H1 (cell line): Measurements from ENCODE around the gene PPP4R1. TPM values are rescaled to one million over a fixed set of nuclear protein-coding genes. Genes with fewer than 3 reads are reported as not detected.

ENCODE experiments used
- CTCF ChIA-PET: fragments of 300-600 bp; sonication (Branson Sonifier 250); formaldehyde crosslinking; loops from one replicate; lab custom pipeline; 2021; ENCODE audit not compliant: partially characterized antibody; lab: Charles Lee
- POLR2A ChIA-PET: fragments of 300-600 bp; sonication (Branson Sonifier 250); formaldehyde crosslinking; loops from one replicate; lab custom pipeline; 2021; ENCODE audit warnings: inconsistent platforms; ENCODE audit not compliant: partially characterized antibody; lab: Charles Lee
- DNase-seq, 2 experiments: peaks; one replicate each; pipeline versions ENCODE4 v3.0.0 to v3.0.0-alpha.2; 2010 to 2022; ENCODE audit warnings: low spot score in 2 of 2, low read depth in 1 of 2, mixed read lengths in 1 of 2
- FAIRE-seq: peaks from 2 replicates; lab custom pipeline; 2011; peaks lifted over from hg19 to GRCh38; lab: Jason Lieb, UNC
- H2AFZ ChIP-seq: 2 replicates; pipeline ENCODE4 v1.8.1; 2012; ENCODE audit warnings: low read length, inconsistent platforms
- H2AK5ac ChIP-seq: 2 replicates; pipeline ENCODE4 v1.6.1; 2013; ENCODE audit warnings: low read depth, low read length
- H2BK120ac ChIP-seq: replicated peaks from 2 replicates; pipeline ENCODE3; 2013; ENCODE audit warnings: low read depth, low read length, inconsistent platforms
- H2BK12ac ChIP-seq: 2 replicates; pipeline ENCODE4 v1.6.1; 2013; ENCODE audit warnings: low read depth, low read length
- H2BK15ac ChIP-seq: 2 replicates; pipeline ENCODE4 v1.6.1; 2013; ENCODE audit warnings: low read length
- H2BK20ac ChIP-seq: 2 replicates; pipeline ENCODE4 v1.6.1; 2013; ENCODE audit warnings: low read length
- H2BK5ac ChIP-seq: 2 replicates; pipeline ENCODE4 v1.6.1; 2013; ENCODE audit warnings: low read depth, low read length
- H3K14ac ChIP-seq: 2 replicates; pipeline ENCODE4 v1.6.1; 2013; ENCODE audit warnings: inconsistent platforms; ENCODE audit not compliant: insufficient read length
- H3K18ac ChIP-seq: 2 replicates; pipeline ENCODE4 v1.6.1; 2013; ENCODE audit warnings: low read length; ENCODE audit errors: extremely low read depth
- H3K23ac ChIP-seq: 2 replicates; pipeline ENCODE4 v1.6.1; 2013; ENCODE audit warnings: inconsistent platforms; ENCODE audit not compliant: insufficient read length
- H3K23me2 ChIP-seq: 2 replicates; pipeline ENCODE4 v1.6.1; 2013; ENCODE audit warnings: low read depth, low read length
- H3K27ac ChIP-seq: 2 replicates; pipeline ENCODE4 v1.6.1; 2011; ENCODE audit warnings: low read depth, low read length, inconsistent platforms
- H3K27me3 ChIP-seq, 4 experiments: replicated peaks in 1 of 4; 1 replicate in 1 of 4; 2 replicates in 3 of 4; pipeline versions ENCODE4 v1.6.1 to v1.8.1; 2011 to 2013; ENCODE audit warnings: low read length in 3 of 4, mild to moderate bottlenecking in 3 of 4, inconsistent platforms in 2 of 4, mixed read lengths in 2 of 4, moderate library complexity in 1 of 4; ENCODE audit not compliant: control insufficient read depth in 3 of 4, insufficient read depth in 3 of 4; ENCODE audit errors: extremely low read depth in 1 of 4
- H3K36me3 ChIP-seq, 4 experiments: 2 replicates each; pipeline versions ENCODE4 v1.6.1 to v1.8.1; 2011 to 2013; ENCODE audit warnings: mild to moderate bottlenecking in 4 of 4, low read length in 3 of 4, moderate library complexity in 2 of 4, control low read depth in 1 of 4, inconsistent platforms in 1 of 4; ENCODE audit not compliant: insufficient read depth in 4 of 4, control insufficient read depth in 2 of 4
- H3K4ac ChIP-seq: replicated peaks from 2 replicates; pipeline ENCODE3; 2013; ENCODE audit warnings: low read length, low read depth, mixed read lengths, inconsistent platforms; ENCODE audit not compliant: insufficient read length
- H3K4me1 ChIP-seq, 4 experiments: replicated peaks in 1 of 4; 1 replicate in 1 of 4; 2 replicates in 3 of 4; pipeline versions ENCODE4 v1.6.1 to v1.8.1; 2011 to 2013; ENCODE audit warnings: low read length in 3 of 4, inconsistent platforms in 2 of 4, mixed read lengths in 1 of 4; ENCODE audit not compliant: insufficient read depth in 4 of 4, control insufficient read depth in 3 of 4
- H3K4me2 ChIP-seq, 2 experiments: 2 replicates each; pipeline versions ENCODE4 v1.6.1 to v1.8.1; 2011 to 2013; ENCODE audit warnings: low read depth in 2 of 2, low read length in 2 of 2, control low read depth in 1 of 2, inconsistent platforms in 1 of 2, mild to moderate bottlenecking in 1 of 2; ENCODE audit not compliant: insufficient read depth in 1 of 2
- H3K4me3 ChIP-seq, 4 experiments: fragments of 200-600, 300-600 bp in 1 of 4; sonication (generic), shearing (Covaris generic), sonication (Bioruptor Twin) in 1 of 4; 2 replicates each; pipeline versions ENCODE4 v1.5.1 to v1.8.1; 2011 to 2016; ENCODE audit warnings: low read length in 4 of 4, low read depth in 3 of 4, control low read depth in 2 of 4, inconsistent platforms in 2 of 4, mild to moderate bottlenecking in 2 of 4, mixed read lengths in 1 of 4, moderate library complexity in 1 of 4; ENCODE audit not compliant: insufficient read depth in 2 of 4; ENCODE audit errors: extremely low read depth in 1 of 4
- H3K56ac ChIP-seq: replicated peaks from 2 replicates; pipeline ENCODE3; 2013; ENCODE audit warnings: low read depth, mild to moderate bottlenecking, mixed read lengths, low read length, inconsistent platforms; ENCODE audit not compliant: insufficient read length
- H3K79me1 ChIP-seq: 2 replicates; pipeline ENCODE4 v1.6.1; 2013; ENCODE audit warnings: low read depth, low read length, control low read depth
- H3K79me2 ChIP-seq, 2 experiments: 2 replicates each; pipeline versions ENCODE4 v1.6.1 to v1.8.1; 2012 to 2013; ENCODE audit warnings: low read length in 2 of 2, mild to moderate bottlenecking in 2 of 2, inconsistent platforms in 1 of 2; ENCODE audit not compliant: insufficient read depth in 2 of 2, control insufficient read depth in 1 of 2
- H3K9ac ChIP-seq, 4 experiments: replicated peaks in 1 of 4; 1 replicate in 1 of 4; 2 replicates in 3 of 4; pipeline versions ENCODE4 v1.6.1 to v1.8.1; 2011 to 2013; ENCODE audit warnings: low read depth in 3 of 4, low read length in 3 of 4, control low read depth in 2 of 4, mild to moderate bottlenecking in 2 of 4, moderate library complexity in 2 of 4, inconsistent platforms in 1 of 4; ENCODE audit errors: extremely low read depth in 1 of 4
- H3K9me3 ChIP-seq, 2 experiments: 2 replicates each; pipeline versions ENCODE4 v1.6.1 to v1.8.1; 2012 to 2013; ENCODE audit warnings: mild to moderate bottlenecking in 2 of 2, moderate library complexity in 2 of 2, control low read depth in 1 of 2, inconsistent platforms in 1 of 2, low read depth in 1 of 2, low read length in 1 of 2, mixed read lengths in 1 of 2; ENCODE audit not compliant: insufficient read depth in 2 of 2
- H4K20me1 ChIP-seq, 2 experiments: replicated peaks in 1 of 2; 2 replicates each; pipeline versions ENCODE3 to v1.8.1; 2011 to 2013; ENCODE audit warnings: inconsistent platforms in 2 of 2, low read length in 2 of 2, mild to moderate bottlenecking in 1 of 2; ENCODE audit not compliant: insufficient read depth in 2 of 2, control insufficient read depth in 1 of 2
- H4K5ac ChIP-seq: 2 replicates; pipeline ENCODE4 v1.6.1; 2013; ENCODE audit warnings: low read length, low read depth, mixed read lengths, inconsistent platforms; ENCODE audit not compliant: insufficient read length
- H4K8ac ChIP-seq: 2 replicates; pipeline ENCODE4 v1.8.0; 2013; ENCODE audit warnings: mild to moderate bottlenecking, moderate library complexity, low read length, inconsistent platforms; ENCODE audit not compliant: insufficient read depth; ENCODE audit errors: extremely low read depth
- H4K91ac ChIP-seq: replicated peaks from 2 replicates; pipeline ENCODE3; 2013; ENCODE audit warnings: low read length, mixed read lengths, inconsistent platforms; ENCODE audit not compliant: insufficient read length
- CTCF ChIP-seq, 3 experiments: IDR thresholded peaks; 1 replicate in 2 of 3; 2 replicates in 1 of 3; pipeline versions ENCODE4 v1.5.1 to v1.6.1; 2011; ENCODE audit warnings: low read length in 3 of 3, mild to moderate bottlenecking in 3 of 3, inconsistent platforms in 2 of 3, low read depth in 1 of 3, moderate library complexity in 1 of 3; ENCODE audit not compliant: insufficient read depth in 1 of 3; ENCODE audit errors: control extremely low read depth in 1 of 3
- POLR2AphosphoS5 ChIP-seq: IDR thresholded peaks from 2 replicates; pipeline ENCODE4 v1.6.1; 2011; ENCODE audit warnings: low read depth, low read length
- RNF2 ChIP-seq: fragments of 200-900, 300-1000 bp; sonication (generic); IDR thresholded peaks from 2 replicates; pipeline ENCODE4 v1.7.1; 2016; ENCODE audit warnings: borderline replicate concordance, low read depth, mild to moderate bottlenecking, antibody characterized with exemption, low read length; ENCODE audit not compliant: poor library complexity, severe bottlenecking; ENCODE audit errors: missing control alignments
- SAP30 ChIP-seq: fragments of 300-600 bp; sonication (generic); IDR thresholded peaks from 2 replicates; pipeline ENCODE4 v1.7.1; 2012; ENCODE audit warnings: low read length, moderate library complexity, mild to moderate bottlenecking, inconsistent platforms; ENCODE audit not compliant: insufficient read depth, insufficient replicate concordance
- WGBS, 2 experiments: shearing (Covaris generic) in 1 of 2; methylation state at CpG; one replicate each; pipeline versions ENCODE4 v1.1.6 to v1.1.7; 2013 to 2015; ENCODE audit warnings: low lambda C conversion rate in 2 of 2, mixed read lengths in 2 of 2, inconsistent platforms in 1 of 2, low coverage in 1 of 2, missing lambda C conversion rate in 1 of 2; ENCODE audit not compliant: insufficient replicate concordance in 2 of 2, insufficient coverage in 1 of 2, insufficient read length in 1 of 2; ENCODE audit errors: extremely low coverage in 1 of 2, missing lambda C conversion rate in 1 of 2; 5-methylcytosine and 5-hydroxymethylcytosine counted together
- polyA plus RNA-seq, 7 experiments: library from polyadenylated mRNA; depleted of rRNA in 3 of 7; stranded (reverse) in 5 of 7; unstranded in 2 of 7; fragments of >200 nt in 5 of 7; fragments of 200-250 nt in 2 of 7; gene quantifications; 1 replicate in 5 of 7; 2 replicates in 1 of 7; 4 replicates in 1 of 7; pipeline versions ENCODE4 v1.2.1 to v1.2.3, GENCODE V29; 2011 to 2013; ENCODE audit warnings: missing spikeins in 2 of 7, mixed read lengths in 2 of 7
- total RNA-seq: library from RNA; stranded (reverse); fragmentation: NEBNext Ultra II Directional; extraction: Animal tissue kit (Norgen Biotek cat#: 25700); gene quantifications from 2 replicates; pipeline ENCODE4 v1.2.1, GENCODE V29; 2021

Gene PPP4R1
- total and polyA plus RNA-seq, 2 of the 8 experiments (the other 6 are each of a cell fraction or from before 2014, with no cell fraction given): 67.4 to 96.1 TPM

- Histone ChIP-seq H2BK5ac (no peak overlapping the region), H3K4me1 (peaks cover 0 to 5% (median 0%) of the 10 kb centered on the region in 4 experiments; a peak in 2 of 7 replicates)
These were observed 17.4 kb downstream of the PPP4R1 start for GRCh38 chr18:9596843-9597526.

More at GRCh38 chr18:9596843-9597526, 17.4 kb downstream of the PPP4R1 start:
- no peak overlapping the region for H3K4me2 ChIP-seq
- H3K23ac ChIP-seq: no peak overlapping the region
- peaks cover 0 to 2% of the 10 kb centered on the region in 2 experiments for H4K20me1 ChIP-seq
- H3K27ac ChIP-seq: no peak overlapping the region
- ChIA-PET POLR2A (interaction anchor here (1.2 kb wide), 1 partner anchor 12 kb away, joined by 3 read pairs; no protein-coding TSS in a partner anchor), CTCF (interaction anchor here (1.3 kb wide), 1 partner anchor 23 kb away, joined by 3 read pairs; no protein-coding TSS in a partner anchor)
- H3K4ac ChIP-seq: no peak overlapping the region
- no peak overlapping the region for H2BK12ac ChIP-seq
- H3K4me3 ChIP-seq: no peak overlapping the region
- TF ChIP-seq SAP30: no peak
- TF ChIP-seq RNF2: no peak
- no peak for TF ChIP-seq CTCF (IDR thresholded peaks at IDR 0.05; ENCODE audit: control extremely low read depth in 1 of 3, insufficient read depth in 1 of 3, low read depth in 1 of 3, low read length in 3 of 3)
- no peak for TF ChIP-seq POLR2AphosphoS5
- peaks cover 0 to 11% (median 3%) of the 10 kb centered on the region in 4 experiments; a peak in 3 of 8 replicates for H3K36me3 ChIP-seq
- DNase-seq (no peak), FAIRE-seq (no peak)
- no peak overlapping the region for H2BK120ac ChIP-seq
- H4K91ac ChIP-seq: no peak overlapping the region
- H3K14ac ChIP-seq: no peak overlapping the region
- no peak overlapping the region for H3K18ac ChIP-seq
- H3K79me1 ChIP-seq: no peaks in the 10 kb centered on the region
- H3K27me3 ChIP-seq: no peaks in the 10 kb centered on the region
- H3K9ac ChIP-seq: no peak overlapping the region
- no peaks in the 10 kb centered on the region for H3K23me2 ChIP-seq
- no peak overlapping the region for H2AFZ ChIP-seq
- no peak overlapping the region for H2BK20ac ChIP-seq
- H2BK15ac ChIP-seq: no peak overlapping the region
- no peak overlapping the region for H4K5ac ChIP-seq
- no peak overlapping the region for H3K56ac ChIP-seq
- H2AK5ac ChIP-seq: no peak overlapping the region
- no peak overlapping the region for H4K8ac ChIP-seq
- peaks cover 0 to 74% of the 10 kb centered on the region in 2 experiments; a peak in 3 of 4 replicates for H3K79me2 ChIP-seq
- WGBS, 2 experiments: 88% methylated on average over 4 of the region's 4 CpGs; no CpG with 5 or more reads in 1 of the 2 experiments
- no peaks in the 10 kb centered on the region; a peak in 1 of 4 replicates for H3K9me3 ChIP-seq
